Loucy (cell line): Measurements from ENCODE around the gene ADGRF4.

Source experiments
- H2AFZ ChIP-seq: fragments of 200-600 bp; sonication (generic); 2 replicates; pipeline ENCODE4 v1.6.0; 2016; ENCODE audit warnings: antibody characterized with exemption, mild to moderate bottlenecking, low read length, moderate library complexity
- H3F3A ChIP-seq: fragments of 200-600 bp; 2 replicates; pipeline ENCODE4 v1.6.0; 2016; ENCODE audit warnings: antibody characterized with exemption, low read depth, mild to moderate bottlenecking
- H3K27me3 ChIP-seq: fragments of 200-600 bp; sonication (generic); 2 replicates; pipeline ENCODE4 v1.6.1; 2014; ENCODE audit warnings: low read length, mild to moderate bottlenecking; ENCODE audit not compliant: insufficient read depth, poor library complexity, severe bottlenecking
- H3K36me3 ChIP-seq: fragments of 200-600 bp; sonication (generic); 2 replicates; pipeline ENCODE4 v1.6.1; 2016; ENCODE audit warnings: low read length; ENCODE audit not compliant: insufficient read depth
- H3K4me1 ChIP-seq: fragments of 200-600 bp; sonication (generic); 2 replicates; pipeline ENCODE4 v1.5.1; 2014; ENCODE audit warnings: low read length, mild to moderate bottlenecking; ENCODE audit not compliant: insufficient read depth, poor library complexity, severe bottlenecking
- H3K4me2 ChIP-seq: fragments of 200-600 bp; sonication (generic); 2 replicates; pipeline ENCODE4 v1.6.0; 2014; ENCODE audit warnings: antibody characterized with exemption, low read length, low read depth, mild to moderate bottlenecking; ENCODE audit not compliant: poor library complexity, severe bottlenecking
- H3K4me3 ChIP-seq: fragments of 200-600 bp; sonication (generic); 2 replicates; pipeline ENCODE4 v1.5.1; 2014; ENCODE audit warnings: low read length, mild to moderate bottlenecking, mixed read lengths; ENCODE audit not compliant: poor library complexity, severe bottlenecking
- H3K79me2 ChIP-seq: fragments of 200-600 bp; sonication (generic); 2 replicates; pipeline ENCODE4 v1.6.1; 2014; ENCODE audit warnings: low read length; ENCODE audit not compliant: insufficient read depth
- H3K9ac ChIP-seq: fragments of 200-600 bp; sonication (generic); 2 replicates; pipeline ENCODE4 v1.6.0; 2014; ENCODE audit warnings: mild to moderate bottlenecking, low read depth, low read length, moderate library complexity; ENCODE audit not compliant: poor library complexity, severe bottlenecking
- H3K9me2 ChIP-seq: fragments of 200-600 bp; sonication (generic); replicated peaks from 2 replicates; pipeline ENCODE4 v1.6.1; 2016; ENCODE audit warnings: low read depth, low read length, mixed read lengths
- H3K9me3 ChIP-seq: fragments of 200-600 bp; sonication (generic); 2 replicates; pipeline ENCODE4 v1.6.1; 2014; ENCODE audit warnings: mild to moderate bottlenecking, antibody characterized with exemption, low read length, low read depth; ENCODE audit not compliant: insufficient read depth
- H4K20me1 ChIP-seq: fragments of 200-600 bp; sonication (generic); 2 replicates; pipeline ENCODE4 v1.6.0; 2014; ENCODE audit warnings: antibody characterized with exemption, low read length, mild to moderate bottlenecking; ENCODE audit not compliant: insufficient read depth, poor library complexity, severe bottlenecking
- CTCF ChIP-seq: fragments of 200-600 bp; sonication (generic); conservative IDR thresholded peaks from 2 replicates; pipeline ENCODE4 v1.5.1; 2014; ENCODE audit warnings: mild to moderate bottlenecking, antibody characterized with exemption, low read length
- EZH2phosphoT487 ChIP-seq: fragments of 200-600 bp; IDR thresholded peaks from 2 replicates; pipeline ENCODE4 v1.6.1; 2018; ENCODE audit warnings: antibody characterized with exemption, mild to moderate bottlenecking, moderate library complexity, borderline replicate concordance

ADGRF4 gene

GRCh38 chr6:47729457-47729856 lies 31.1 kb downstream of the ADGRF4 start:
- Histone ChIP-seq H3K9ac (no peak overlapping the region), H3K79me2 (no peaks in the 10 kb centered on the region), H3K4me1 (no peaks in the 10 kb centered on the region), H3F3A (no peaks in the 10 kb centered on the region), H2AFZ (no peak overlapping the region), H3K4me3 (no peak overlapping the region), H3K9me3 (no peaks in the 10 kb centered on the region), H4K20me1 (no peaks in the 10 kb centered on the region), H3K36me3 (no peaks in the 10 kb centered on the region), H3K9me2 (no peaks in the 10 kb centered on the region), H3K4me2 (no peak overlapping the region), H3K27me3 (peaks cover 88% of the 10 kb centered on the region)
- TF ChIP-seq CTCF (no peak), EZH2phosphoT487 (no peak)

- Histone ChIP-seq H3F3A (no peaks in the 10 kb centered on the region), H4K20me1 (no peaks in the 10 kb centered on the region), H3K36me3 (no peaks in the 10 kb centered on the region), H3K4me3 (no peak overlapping the region), H3K9me3 (no peaks in the 10 kb centered on the region), H3K9me2 (no peaks in the 10 kb centered on the region), H3K4me2 (no peak overlapping the region), H3K4me1 (no peaks in the 10 kb centered on the region), H3K9ac (no peak overlapping the region), H2AFZ (no peak overlapping the region), H3K27me3 (peaks cover 48% of the 10 kb centered on the region), H3K79me2 (no peaks in the 10 kb centered on the region)
- TF ChIP-seq EZH2phosphoT487: no peak
- peak; percentile 72 for TF ChIP-seq CTCF
Observed at GRCh38 chr6:47733879-47734558, 35.6 kb downstream of the ADGRF4 start.

GRCh38 chr6:47734831-47735481 lies 36.6 kb downstream of the ADGRF4 start:
- TF ChIP-seq CTCF: no peak
- no peak for TF ChIP-seq EZH2phosphoT487
- Histone ChIP-seq H3K79me2 (no peaks in the 10 kb centered on the region), H2AFZ (no peak overlapping the region), H3K36me3 (no peaks in the 10 kb centered on the region), H3K4me1 (no peaks in the 10 kb centered on the region), H3K9me3 (no peaks in the 10 kb centered on the region), H3K4me2 (no peak overlapping the region), H3K9me2 (no peaks in the 10 kb centered on the region), H4K20me1 (no peaks in the 10 kb centered on the region), H3K9ac (no peak overlapping the region), H3K27me3 (peaks cover 42% of the 10 kb centered on the region), H3K4me3 (no peak overlapping the region), H3F3A (no peaks in the 10 kb centered on the region)
